ENCODE data around the gene ACMSD.

DNA sequence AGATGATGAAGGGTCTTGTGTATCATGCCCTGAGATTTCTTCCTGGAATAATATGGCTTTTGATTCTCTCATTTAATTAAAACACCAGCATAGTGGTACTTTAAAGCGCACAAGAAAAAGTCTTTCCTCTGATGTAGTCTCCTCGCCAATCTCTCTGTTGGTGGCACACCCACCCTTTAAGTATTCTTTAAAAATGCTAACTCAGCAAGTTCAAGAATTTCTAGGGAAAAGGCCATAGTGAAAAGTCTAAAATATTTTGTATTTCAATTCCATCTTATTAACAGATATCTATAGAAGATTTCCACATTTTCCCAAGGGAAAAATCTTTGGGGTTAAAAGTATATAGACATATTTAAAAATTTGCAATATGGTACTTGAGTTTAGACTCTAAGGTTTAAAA, 34.7 kb downstream of the ACMSD start:
- TF ChIP-seq POLR2A (IDR thresholded peaks at IDR 0.05), result no peak
- TF ChIP-seq CTCF (IDR thresholded peaks at IDR 0.05), result no peak
